K562 (cell line): ENCODE results near the gene MBNL1. TPM values are rescaled to one million over a fixed set of nuclear protein-coding genes. Genes with fewer than 3 reads are reported as not detected.

Source experiments
- ARID1B ChIP-seq: fragments of 450-650 bp; IDR thresholded peaks from 2 replicates; pipeline ENCODE4 v1.6.1; 2016; ENCODE audit warnings: antibody characterized with exemption, mild to moderate bottlenecking, inconsistent platforms
- CBX1 ChIP-seq: sonication (generic); IDR thresholded peaks from 2 replicates; pipeline ENCODE4 v1.6.1; 2016; ENCODE audit warnings: antibody characterized with exemption, low read depth, mild to moderate bottlenecking
- DACH1 ChIP-seq: fragments of 450-650 bp; IDR thresholded peaks from 2 replicates; pipeline ENCODE4 v1.6.1; 2018; ENCODE audit not compliant: partially characterized antibody
- HDAC8 ChIP-seq: fragments of 450-650 bp; IDR thresholded peaks from 2 replicates; pipeline ENCODE4 v1.6.1; 2016; ENCODE audit warnings: mild to moderate bottlenecking, missing genetic modification characterization, moderate library complexity, missing compliant biosample characterization
- PHF21A ChIP-seq: fragments of 450-650 bp; IDR thresholded peaks from 2 replicates; pipeline ENCODE4 v1.6.1; 2017; ENCODE audit warnings: low read depth, borderline replicate concordance
- PML ChIP-seq: IDR thresholded peaks from 2 replicates; pipeline ENCODE4 v1.6.1; 2012; ENCODE audit warnings: low read length, inconsistent platforms
- RAD51 ChIP-seq: fragments of 450-650 bp; IDR thresholded peaks from 2 replicates; pipeline ENCODE4 v1.7.1; 2016; ENCODE audit warnings: low read depth, mild to moderate bottlenecking, borderline replicate concordance
- RBM14 ChIP-seq: fragments of 200-400 bp; formaldehyde crosslinking; IDR thresholded peaks from 2 replicates; pipeline ENCODE4 v1.6.1; 2018; ENCODE audit warnings: low read depth, mild to moderate bottlenecking, low read length, moderate library complexity, borderline replicate concordance; ENCODE audit not compliant: insufficient read depth
- STAG1 ChIP-seq: sonication (generic); formaldehyde crosslinking; IDR thresholded peaks from 2 replicates; pipeline ENCODE4 v1.5.0; 2020; ENCODE audit warnings: missing genetic modification reagents, borderline replicate concordance
- TAF1 ChIP-seq: IDR thresholded peaks from 2 replicates; pipeline ENCODE4 v1.6.1; 2011; ENCODE audit warnings: mild to moderate bottlenecking, low read length, moderate library complexity; ENCODE audit not compliant: insufficient read depth, control insufficient read depth, severe bottlenecking; ENCODE audit errors: extremely low read depth
- ZNF408 ChIP-seq: fragments of 250-450 bp; sonication (Bioruptor Pico); IDR thresholded peaks from 2 replicates; pipeline ENCODE4 v1.4.0; 2020; ENCODE audit warnings: low read depth, mild to moderate bottlenecking, moderate library complexity
- ZNF707 ChIP-seq: fragments of 250-450 bp; sonication (Bioruptor Pico); conservative IDR thresholded peaks from 2 replicates; pipeline ENCODE4 v1.8.0; 2022; ENCODE audit warnings: inconsistent platforms, mild to moderate bottlenecking, moderate library complexity
- ZNF79 ChIP-seq: fragments of 250-450 bp; sonication (Bioruptor Pico); IDR thresholded peaks from 2 replicates; pipeline ENCODE4 v1.4.0; 2020; ENCODE audit warnings: low read depth, mild to moderate bottlenecking, moderate library complexity
- ZNF830 ChIP-seq: fragments of 250-450 bp; sonication (Bioruptor Pico); IDR thresholded peaks from 2 replicates; pipeline ENCODE4 v1.5.0; 2021; ENCODE audit warnings: mild to moderate bottlenecking
- polyA plus RNA-seq, 8 experiments: library from polyadenylated mRNA; depleted of rRNA in 4 of 8; stranded (reverse) in 5 of 8; unstranded in 3 of 8; fragments of >200 nt; fragmentation: Nextera tagmentation in 2 of 8; fragmentation: Illumina TruSeq in 1 of 8; extraction: Ambion mirVana in 2 of 8; extraction: Trizol in 1 of 8; gene quantifications; 2 replicates each; pipeline versions ENCODE4 v1.2.1 to v1.2.3, GENCODE V29; 2011 to 2014; ENCODE audit warnings: inconsistent platforms in 1 of 8, missing spikeins in 1 of 8
- total RNA-seq, 7 experiments: library from RNA; depleted of rRNA in 6 of 7; stranded (reverse); fragments of >200 nt in 6 of 7; fragmentation: Illumina TruSeq in 2 of 7; extraction: Trizol in 2 of 7; gene quantifications; 2 replicates each; pipeline versions ENCODE4 v1.2.1 to v1.2.3, GENCODE V29; 2011 to 2021; ENCODE audit warnings: low replicate concordance in 1 of 7
- TF ChIP-seq, protein P1 (sequence below): fragments of 450-650 bp; IDR thresholded peaks from 2 replicates; pipeline ENCODE4 v1.6.1; 2016
- TF ChIP-seq, protein P2 (sequence below), 2 experiments: fragments of 250-450 bp in 1 of 2; fragments of 450-650 bp in 1 of 2; sonication (Bioruptor Pico) in 1 of 2; IDR thresholded peaks; 2 replicates each; pipeline versions ENCODE4 v1.6.1 to v1.8.0; 2016 to 2021; ENCODE audit warnings: mild to moderate bottlenecking in 2 of 2, moderate library complexity in 2 of 2, missing compliant biosample characterization in 1 of 2, missing genetic modification characterization in 1 of 2
- TF ChIP-seq, protein P3 (sequence below): fragments of 200-800 bp; sonication (Bioruptor generic); IDR thresholded peaks from 2 replicates; pipeline ENCODE4 v1.6.1; 2017; ENCODE audit warnings: missing genetic modification characterization, missing compliant biosample characterization
- TF ChIP-seq, protein P4 (sequence below): sonication (generic); formaldehyde crosslinking; IDR thresholded peaks from 2 replicates; pipeline ENCODE4 v1.8.0; 2022; ENCODE audit warnings: mild to moderate bottlenecking, missing genetic modification reagents, borderline replicate concordance
- TF ChIP-seq, protein P5 (sequence below): sonication (generic); formaldehyde crosslinking; IDR thresholded peaks from 2 replicates; pipeline ENCODE4 v1.8.1; 2023; ENCODE audit warnings: mild to moderate bottlenecking, missing genetic modification reagents, moderate library complexity

Gene MBNL1
- total and polyA plus RNA-seq, 9 of the 15 experiments (the other 6 are each of a cell fraction or from before 2014, with no cell fraction given) = 70.3 to 243 (median 220) TPM

- TF ChIP-seq, protein P1, sequence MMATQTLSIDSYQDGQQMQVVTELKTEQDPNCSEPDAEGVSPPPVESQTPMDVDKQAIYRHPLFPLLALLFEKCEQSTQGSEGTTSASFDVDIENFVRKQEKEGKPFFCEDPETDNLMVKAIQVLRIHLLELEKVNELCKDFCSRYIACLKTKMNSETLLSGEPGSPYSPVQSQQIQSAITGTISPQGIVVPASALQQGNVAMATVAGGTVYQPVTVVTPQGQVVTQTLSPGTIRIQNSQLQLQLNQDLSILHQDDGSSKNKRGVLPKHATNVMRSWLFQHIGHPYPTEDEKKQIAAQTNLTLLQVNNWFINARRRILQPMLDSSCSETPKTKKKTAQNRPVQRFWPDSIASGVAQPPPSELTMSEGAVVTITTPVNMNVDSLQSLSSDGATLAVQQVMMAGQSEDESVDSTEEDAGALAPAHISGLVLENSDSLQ = peak; percentile 83
- TF ChIP-seq HDAC8 (0 out of 2 replicates have a peak, but pooled peaks have one; percentile 13), ZNF830 (CRISPR knock-in tag) (0 out of 2 replicates have a peak, but pooled peaks have one; percentile 60), DACH1 (no peak), PML (no peak; the same call in 1 of the 2 replicates), RAD51 (no peak), ARID1B (0 out of 2 replicates have a peak, but pooled peaks have one; percentile 4), CBX1 (no peak), ZNF79 (CRISPR knock-in tag) (no peak), ZNF408 (CRISPR knock-in tag) (no peak), STAG1 (CRISPR knock-in tag) (no peak), ZNF707 (CRISPR knock-in tag) (no peak), RBM14 (no peak), TAF1 (no peak), PHF21A (no peak)
- TF ChIP-seq, protein P2, sequence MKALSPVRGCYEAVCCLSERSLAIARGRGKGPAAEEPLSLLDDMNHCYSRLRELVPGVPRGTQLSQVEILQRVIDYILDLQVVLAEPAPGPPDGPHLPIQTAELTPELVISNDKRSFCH (CRISPR knock-in tag; IDR thresholded peaks at IDR 0.05) = no peak
- TF ChIP-seq, protein P2 (tag; IDR thresholded peaks at IDR 0.05) = 0 out of 2 replicates have a peak, but pooled peaks have one; percentile 56
- TF ChIP-seq, protein P3, sequence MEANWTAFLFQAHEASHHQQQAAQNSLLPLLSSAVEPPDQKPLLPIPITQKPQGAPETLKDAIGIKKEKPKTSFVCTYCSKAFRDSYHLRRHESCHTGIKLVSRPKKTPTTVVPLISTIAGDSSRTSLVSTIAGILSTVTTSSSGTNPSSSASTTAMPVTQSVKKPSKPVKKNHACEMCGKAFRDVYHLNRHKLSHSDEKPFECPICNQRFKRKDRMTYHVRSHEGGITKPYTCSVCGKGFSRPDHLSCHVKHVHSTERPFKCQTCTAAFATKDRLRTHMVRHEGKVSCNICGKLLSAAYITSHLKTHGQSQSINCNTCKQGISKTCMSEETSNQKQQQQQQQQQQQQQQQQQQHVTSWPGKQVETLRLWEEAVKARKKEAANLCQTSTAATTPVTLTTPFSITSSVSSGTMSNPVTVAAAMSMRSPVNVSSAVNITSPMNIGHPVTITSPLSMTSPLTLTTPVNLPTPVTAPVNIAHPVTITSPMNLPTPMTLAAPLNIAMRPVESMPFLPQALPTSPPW (CRISPR knock-in tag) = peak; percentile 65
- TF ChIP-seq, protein P4, sequence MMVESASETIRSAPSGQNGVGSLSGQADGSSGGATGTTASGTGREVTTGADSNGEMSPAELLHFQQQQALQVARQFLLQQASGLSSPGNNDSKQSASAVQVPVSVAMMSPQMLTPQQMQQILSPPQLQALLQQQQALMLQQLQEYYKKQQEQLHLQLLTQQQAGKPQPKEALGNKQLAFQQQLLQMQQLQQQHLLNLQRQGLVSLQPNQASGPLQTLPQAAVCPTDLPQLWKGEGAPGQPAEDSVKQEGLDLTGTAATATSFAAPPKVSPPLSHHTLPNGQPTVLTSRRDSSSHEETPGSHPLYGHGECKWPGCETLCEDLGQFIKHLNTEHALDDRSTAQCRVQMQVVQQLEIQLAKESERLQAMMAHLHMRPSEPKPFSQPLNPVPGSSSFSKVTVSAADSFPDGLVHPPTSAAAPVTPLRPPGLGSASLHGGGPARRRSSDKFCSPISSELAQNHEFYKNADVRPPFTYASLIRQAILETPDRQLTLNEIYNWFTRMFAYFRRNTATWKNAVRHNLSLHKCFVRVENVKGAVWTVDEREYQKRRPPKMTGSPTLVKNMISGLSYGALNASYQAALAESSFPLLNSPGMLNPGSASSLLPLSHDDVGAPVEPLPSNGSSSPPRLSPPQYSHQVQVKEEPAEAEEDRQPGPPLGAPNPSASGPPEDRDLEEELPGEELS (CRISPR knock-in tag) = 0 out of 2 replicates have a peak, but pooled peaks have one; percentile 65
- TF ChIP-seq, protein P5, sequence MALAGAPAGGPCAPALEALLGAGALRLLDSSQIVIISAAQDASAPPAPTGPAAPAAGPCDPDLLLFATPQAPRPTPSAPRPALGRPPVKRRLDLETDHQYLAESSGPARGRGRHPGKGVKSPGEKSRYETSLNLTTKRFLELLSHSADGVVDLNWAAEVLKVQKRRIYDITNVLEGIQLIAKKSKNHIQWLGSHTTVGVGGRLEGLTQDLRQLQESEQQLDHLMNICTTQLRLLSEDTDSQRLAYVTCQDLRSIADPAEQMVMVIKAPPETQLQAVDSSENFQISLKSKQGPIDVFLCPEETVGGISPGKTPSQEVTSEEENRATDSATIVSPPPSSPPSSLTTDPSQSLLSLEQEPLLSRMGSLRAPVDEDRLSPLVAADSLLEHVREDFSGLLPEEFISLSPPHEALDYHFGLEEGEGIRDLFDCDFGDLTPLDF (CRISPR knock-in tag) = peak; percentile 81
Observed at GRCh38 chr3:152269056-152269830, 514 bp downstream of the MBNL1 start (continued).
